ENCODE data around the gene SNCB.

- TF ChIP-seq CTCF (IDR thresholded peaks at IDR 0.05) (no peak), POLR2A (IDR thresholded peaks at IDR 0.05) (no peak)
Observed at GRCh38 chr5:176624938-176625337, 5.4 kb downstream of the SNCB start.

Measured in ovary (tissue), 3 donors.